Measurements from ENCODE around the gene COL4A1. TPM values are rescaled to one million over a fixed set of nuclear protein-coding genes. Genes with fewer than 3 reads are reported as not detected.

Gene COL4A1
- total RNA-seq, 2 experiments from 2014 or later = not detected

- H3K9me3 Mint-ChIP-seq = no peaks in the 10 kb centered on the region
- DNase-seq = no peak
- no peaks in the 10 kb centered on the region for H3K36me3 Mint-ChIP-seq
- no peak overlapping the region for H3K4me3 Mint-ChIP-seq
- no peaks in the 10 kb centered on the region for H3K4me1 Mint-ChIP-seq
- peaks cover 32% of the 10 kb centered on the region for H3K27me3 Mint-ChIP-seq
- H3K27ac Mint-ChIP-seq = no peak overlapping the region
These were observed 43.1 kb downstream of the COL4A1 start for GRCh38 chr13:110263888-110264287.

GRCh38 chr13:110263404-110263803 is 43.6 kb downstream of the COL4A1 start:
- H3K27me3 Mint-ChIP-seq = peaks cover 32% of the 10 kb centered on the region
- no peaks in the 10 kb centered on the region for H3K4me1 Mint-ChIP-seq
- no peak overlapping the region for H3K27ac Mint-ChIP-seq
- no peak overlapping the region for H3K4me3 Mint-ChIP-seq
- H3K36me3 Mint-ChIP-seq = no peaks in the 10 kb centered on the region
- DNase-seq = no peak
- no peaks in the 10 kb centered on the region for H3K9me3 Mint-ChIP-seq

GRCh38 chr13:110262508-110263291 is 44.3 kb downstream of the COL4A1 start:
- Mint-ChIP-seq H3K27me3 (peaks cover 36% of the 10 kb centered on the region), H3K4me1 (no peaks in the 10 kb centered on the region), H3K27ac (no peak overlapping the region), H3K36me3 (no peaks in the 10 kb centered on the region), H3K9me3 (no peaks in the 10 kb centered on the region), H3K4me3 (no peak overlapping the region)
- no peak for DNase-seq

GRCh38 chr13:110262082-110262436 is 44.9 kb downstream of the COL4A1 start:
- peaks cover 36% of the 10 kb centered on the region for H3K27me3 Mint-ChIP-seq
- no peak overlapping the region for H3K4me3 Mint-ChIP-seq
- no peaks in the 10 kb centered on the region for H3K36me3 Mint-ChIP-seq
- no peak for DNase-seq
- H3K9me3 Mint-ChIP-seq = no peaks in the 10 kb centered on the region
- H3K27ac Mint-ChIP-seq = no peak overlapping the region
- H3K4me1 Mint-ChIP-seq = peaks cover 1% of the 10 kb centered on the region

GRCh38 chr13:110261166-110262081 is 45.5 kb downstream of the COL4A1 start:
- H3K27ac Mint-ChIP-seq = no peak overlapping the region
- H3K9me3 Mint-ChIP-seq = no peaks in the 10 kb centered on the region

GRCh38 chr13:110259651-110260050 is 47.3 kb downstream of the COL4A1 start:
- H3K27me3 Mint-ChIP-seq = peaks cover 33% of the 10 kb centered on the region
- H3K9me3 Mint-ChIP-seq = peaks cover 6% of the 10 kb centered on the region
- H3K4me1 Mint-ChIP-seq = peaks cover 1% of the 10 kb centered on the region
- no peak overlapping the region for H3K27ac Mint-ChIP-seq
- H3K4me3 Mint-ChIP-seq = no peak overlapping the region
- DNase-seq = no peak
- H3K36me3 Mint-ChIP-seq = peaks cover 2% of the 10 kb centered on the region

More at GRCh38 chr13:110261166-110262081, 45.5 kb downstream of the COL4A1 start:
- no peak for DNase-seq
- H3K27me3 Mint-ChIP-seq = peaks cover 36% of the 10 kb centered on the region
- H3K4me1 Mint-ChIP-seq = peaks cover 1% of the 10 kb centered on the region
- H3K4me3 Mint-ChIP-seq = no peak overlapping the region
- no peaks in the 10 kb centered on the region for H3K36me3 Mint-ChIP-seq

- Mint-ChIP-seq H3K4me3 (no peak overlapping the region), H3K27ac (no peak overlapping the region), H3K36me3 (peaks cover 2% of the 10 kb centered on the region), H3K4me1 (peaks cover 1% of the 10 kb centered on the region), H3K9me3 (peaks cover 6% of the 10 kb centered on the region), H3K27me3 (peaks cover 31% of the 10 kb centered on the region)
- no peak for DNase-seq
These were observed 47.9 kb downstream of the COL4A1 start for GRCh38 chr13:110258876-110259631.

GRCh38 chr13:110257408-110257807 is 49.5 kb downstream of the COL4A1 start:
- DNase-seq = no peak
- H3K4me3 Mint-ChIP-seq = no peak overlapping the region

GRCh38 chr13:110256126-110256905 is 50.6 kb downstream of the COL4A1 start:
- Mint-ChIP-seq H3K27ac (no peak overlapping the region), H3K27me3 (peaks cover 13% of the 10 kb centered on the region), H3K9me3 (peaks cover 6% of the 10 kb centered on the region), H3K4me1 (peaks cover 1% of the 10 kb centered on the region), H3K4me3 (no peak overlapping the region), H3K36me3 (peaks cover 2% of the 10 kb centered on the region)
- DNase-seq = no peak

More at GRCh38 chr13:110257408-110257807, 49.5 kb downstream of the COL4A1 start:
- H3K9me3 Mint-ChIP-seq = peaks cover 6% of the 10 kb centered on the region
- peaks cover 21% of the 10 kb centered on the region for H3K27me3 Mint-ChIP-seq
- no peak overlapping the region for H3K27ac Mint-ChIP-seq
- H3K36me3 Mint-ChIP-seq = peaks cover 2% of the 10 kb centered on the region
- H3K4me1 Mint-ChIP-seq = peaks cover 1% of the 10 kb centered on the region

- H3K27me3 Mint-ChIP-seq = peaks cover 4% of the 10 kb centered on the region
- no peak for DNase-seq
- peak overlapping the region; percentile 32 for H3K27ac Mint-ChIP-seq
- H3K36me3 Mint-ChIP-seq = peaks cover 2% of the 10 kb centered on the region
- peaks cover 6% of the 10 kb centered on the region for H3K9me3 Mint-ChIP-seq
- peaks cover 1% of the 10 kb centered on the region for H3K4me1 Mint-ChIP-seq
- H3K4me3 Mint-ChIP-seq = no peak overlapping the region
These were observed 52.0 kb downstream of the COL4A1 start for GRCh38 chr13:110254751-110255553.

GRCh38 chr13:110254151-110254679 is 52.7 kb downstream of the COL4A1 start:
- Mint-ChIP-seq H3K4me1 (peaks cover 1% of the 10 kb centered on the region), H3K9me3 (peaks cover 6% of the 10 kb centered on the region), H3K4me3 (no peak overlapping the region), H3K27ac (no peak overlapping the region), H3K36me3 (peaks cover 2% of the 10 kb centered on the region), H3K27me3 (peaks cover 4% of the 10 kb centered on the region)
- DNase-seq = no peak

GRCh38 chr13:110251193-110251819 is 55.7 kb downstream of the COL4A1 start:
- Mint-ChIP-seq H3K36me3 (peaks cover 2% of the 10 kb centered on the region), H3K27me3 (peaks cover 16% of the 10 kb centered on the region), H3K9me3 (peaks cover 6% of the 10 kb centered on the region), H3K4me1 (no peaks in the 10 kb centered on the region), H3K4me3 (no peak overlapping the region), H3K27ac (no peak overlapping the region)
- no peak for DNase-seq

GRCh38 chr13:110250258-110250891 is 56.6 kb downstream of the COL4A1 start:
- H3K36me3 Mint-ChIP-seq = peaks cover 2% of the 10 kb centered on the region
- no peak overlapping the region for H3K4me3 Mint-ChIP-seq
- H3K27me3 Mint-ChIP-seq = peaks cover 16% of the 10 kb centered on the region
- H3K9me3 Mint-ChIP-seq = peaks cover 4% of the 10 kb centered on the region
- DNase-seq = no peak
- H3K27ac Mint-ChIP-seq = no peak overlapping the region
- H3K4me1 Mint-ChIP-seq = no peaks in the 10 kb centered on the region

Data from activated naive CD8-positive, alpha-beta T cell treated with anti-CD3 and anti-CD28 coated beads for 36 hours (primary cell).